Duodenal mucosa (tissue), 2 donors: ENCODE data around the gene OR1M1.

Experiments
- H3K27ac ChIP-seq: one replicate; pipeline ENCODE4 v1.7.0; 2013; ENCODE audit warnings: low read depth, low read length
- H3K27me3 ChIP-seq, 2 donors: one replicate each; pipeline ENCODE4 v1.7.0; 2013; ENCODE audit warnings: low read length in 2 of 2, control low read depth in 1 of 2; ENCODE audit not compliant: insufficient read depth in 2 of 2, control insufficient read depth in 1 of 2
- H3K36me3 ChIP-seq, 2 donors: one replicate each; pipeline ENCODE4 v1.7.0; 2013; ENCODE audit warnings: low read length in 2 of 2, control low read depth in 1 of 2; ENCODE audit not compliant: insufficient read depth in 2 of 2, control insufficient read depth in 1 of 2
- H3K4me1 ChIP-seq, 2 donors: one replicate each; pipeline ENCODE4 v1.7.0; 2013; ENCODE audit warnings: low read length in 2 of 2, control low read depth in 1 of 2; ENCODE audit not compliant: insufficient read depth in 2 of 2, control insufficient read depth in 1 of 2
- H3K4me3 ChIP-seq, 2 donors: one replicate each; pipeline ENCODE4 v1.7.0; 2013; ENCODE audit warnings: low read length in 2 of 2, low read depth in 1 of 2
- H3K9ac ChIP-seq, 2 donors: one replicate each; pipeline ENCODE4 v1.7.0; 2013; ENCODE audit warnings: low read length in 2 of 2, low read depth in 1 of 2
- H3K9me3 ChIP-seq, 2 donors: one replicate each; pipeline ENCODE4 v1.7.0; 2013; ENCODE audit warnings: low read length in 2 of 2, control low read depth in 1 of 2; ENCODE audit not compliant: control insufficient read depth in 1 of 2

OR1M1 gene

DNA sequence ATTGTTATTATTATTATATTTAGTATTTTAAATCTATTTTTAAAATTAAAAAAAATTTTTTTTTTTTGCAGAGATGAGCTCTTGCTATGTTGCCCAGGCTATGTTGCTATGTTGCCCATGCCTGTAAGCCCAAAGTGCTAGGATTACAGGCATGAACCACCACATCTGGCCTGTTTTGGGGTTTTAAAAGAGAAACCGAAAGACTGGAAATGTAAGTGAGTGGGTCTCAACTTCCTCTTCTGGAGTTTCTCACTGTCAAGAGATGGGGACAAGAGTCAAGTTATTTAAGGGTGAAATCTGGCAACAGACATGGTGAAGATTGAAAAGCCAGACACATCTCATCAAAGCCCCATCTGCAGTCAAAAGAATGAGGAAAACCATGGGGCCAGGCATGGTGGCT is 44.1 kb downstream of the OR1M1 start:
- no peaks in the 10 kb centered on the region for H3K9me3 ChIP-seq
- no peak overlapping the region for H3K9ac ChIP-seq
- no peak overlapping the region for H3K4me3 ChIP-seq
- H3K27ac ChIP-seq = no peak overlapping the region
- no peaks in the 10 kb centered on the region for H3K27me3 ChIP-seq
- H3K36me3 ChIP-seq = no peaks in the 10 kb centered on the region
- no peaks in the 10 kb centered on the region for H3K4me1 ChIP-seq

DNA sequence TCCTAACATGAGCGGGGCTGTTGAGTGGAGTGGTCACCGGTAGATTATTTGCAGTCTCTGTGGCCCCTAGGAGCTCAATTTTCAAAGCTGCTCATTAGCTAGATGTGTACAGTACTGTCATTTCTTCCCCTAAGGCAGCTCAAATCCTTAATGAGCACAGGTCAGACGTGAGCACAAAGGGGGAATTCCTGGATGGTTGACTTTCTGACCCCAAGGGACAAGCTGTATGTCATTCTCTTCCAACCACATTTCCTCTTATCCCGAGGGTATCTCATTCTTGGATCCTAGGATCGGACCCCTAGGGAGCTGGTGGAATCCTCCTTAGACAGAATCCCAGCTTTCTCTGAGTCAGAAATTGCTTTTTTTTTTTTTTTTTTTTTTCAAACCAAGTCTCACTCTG is 45.6 kb downstream of the OR1M1 start:
- Histone ChIP-seq H3K9me3 (no peaks in the 10 kb centered on the region), H3K4me1 (no peaks in the 10 kb centered on the region), H3K9ac (no peak overlapping the region), H3K36me3 (no peaks in the 10 kb centered on the region), H3K27me3 (no peaks in the 10 kb centered on the region), H3K4me3 (no peak overlapping the region), H3K27ac (no peak overlapping the region)

DNA sequence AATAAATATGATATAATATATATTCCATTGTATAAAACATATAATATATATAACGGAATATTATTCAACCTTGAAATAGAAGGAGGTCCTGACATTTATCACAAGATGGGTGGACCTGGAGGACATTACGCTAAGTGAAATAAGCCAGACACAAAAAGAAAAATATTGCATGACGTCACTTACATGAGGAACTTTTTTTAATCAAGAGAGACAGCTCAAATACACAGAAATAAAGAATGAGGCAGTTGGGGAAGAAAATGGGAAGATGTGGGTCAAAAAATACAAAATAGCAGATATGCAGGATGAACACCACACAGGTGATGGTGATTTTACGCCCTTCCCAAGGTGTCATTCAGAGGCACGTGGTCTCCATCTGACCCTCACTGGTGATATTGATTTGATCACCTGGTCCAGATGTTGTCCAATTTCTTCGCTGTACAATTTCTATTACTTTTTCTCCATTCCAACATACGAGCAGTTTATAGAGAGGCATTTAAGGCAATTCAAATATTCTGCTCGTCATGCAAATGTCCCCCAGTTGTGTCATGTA is 52.8 kb downstream of the OR1M1 start:
- H3K9ac ChIP-seq = peak overlapping the region; percentile 89 to 95
- H3K4me3 ChIP-seq = peak overlapping the region; percentile 98
- peaks cover 7 to 10% of the 10 kb centered on the region in 2 donors for H3K4me1 ChIP-seq
- H3K9me3 ChIP-seq = peaks cover 3 to 5% of the 10 kb centered on the region in 2 donors
- H3K27ac ChIP-seq = no peak overlapping the region
- H3K36me3 ChIP-seq = peaks cover 0 to 3% of the 10 kb centered on the region in 2 donors
- H3K27me3 ChIP-seq = no peaks in the 10 kb centered on the region

DNA sequence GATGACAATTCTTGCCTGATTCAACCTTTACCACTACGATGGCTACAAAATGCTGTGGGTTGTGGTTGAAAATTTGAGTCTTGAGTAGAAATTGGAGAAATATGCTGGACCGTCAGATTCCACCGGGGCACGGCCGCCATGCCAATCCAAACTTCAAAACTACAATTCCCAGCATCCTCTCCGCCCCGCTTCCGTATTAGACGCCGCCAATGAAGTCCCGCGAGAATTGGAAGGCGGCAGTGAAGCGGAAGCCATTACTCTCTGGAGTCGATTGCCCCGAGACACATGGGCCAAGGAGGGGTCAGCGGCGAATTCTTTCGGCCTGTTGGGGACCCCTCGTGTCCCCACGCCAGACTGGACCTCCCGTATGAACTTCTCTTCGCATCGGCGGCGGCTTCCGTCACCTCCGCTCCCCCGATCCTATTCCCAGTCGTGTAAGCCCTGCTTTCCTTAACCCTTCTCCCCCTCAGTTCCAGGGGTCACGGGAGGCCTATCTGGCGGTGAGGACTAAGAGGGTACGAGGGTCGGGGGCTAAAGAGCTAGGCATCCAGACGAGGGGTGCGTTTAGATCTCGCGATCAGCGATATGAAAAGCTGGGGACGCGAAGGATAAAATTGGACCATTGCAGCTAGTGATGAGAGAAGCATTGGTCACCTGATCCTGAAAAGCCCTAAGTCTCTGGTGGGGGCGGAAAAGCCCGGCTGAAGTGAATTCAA is 53.5 kb downstream of the OR1M1 start, which contains the start of gene ZNF317:
ZNF317 (plus strand) TSS at position 239 of the 716 bp plus-strand sequence. CDS start 15,620 bp downstream, outside the sequence.
- peaks cover 7 to 10% of the 10 kb centered on the region in 2 donors for H3K4me1 ChIP-seq
- peak within 1 kb of the TSS; percentile 55 for H3K27ac ChIP-seq
- peaks cover 9 to 11% of the 10 kb centered on the region in 2 donors for H3K9me3 ChIP-seq
- H3K4me3 ChIP-seq = peak within 1 kb of the TSS; percentile 98
- H3K27me3 ChIP-seq = no peaks in the 10 kb centered on the region
- peak within 1 kb of the TSS; percentile 89 to 95 for H3K9ac ChIP-seq
- H3K36me3 ChIP-seq = peaks cover 0 to 8% of the 10 kb centered on the region in 2 donors

DNA sequence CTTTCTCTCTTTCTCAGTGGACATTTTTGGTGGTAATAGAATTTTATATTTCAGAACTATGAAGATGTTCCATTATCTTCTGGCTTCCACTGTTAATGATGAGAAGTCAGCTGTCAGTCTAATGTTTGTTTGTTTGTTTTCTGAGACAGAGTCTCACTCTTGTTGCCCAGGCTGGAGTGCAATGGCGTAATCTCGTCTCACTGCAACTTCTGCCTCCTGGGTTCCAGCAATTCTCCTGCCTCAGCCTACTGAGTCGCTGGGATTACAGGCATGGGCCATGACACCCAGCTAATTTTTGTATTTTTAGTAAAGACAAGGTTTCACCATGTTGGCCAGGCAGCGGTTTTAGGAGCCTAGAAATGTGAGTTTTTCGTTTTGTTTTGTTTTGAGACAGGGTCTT is 58.1 kb downstream of the OR1M1 start:
- Histone ChIP-seq H3K9ac (no peak overlapping the region), H3K9me3 (peaks cover 19 to 20% of the 10 kb centered on the region in 2 donors), H3K36me3 (peaks cover 5 to 28% of the 10 kb centered on the region in 2 donors), H3K4me1 (peaks cover 6 to 7% of the 10 kb centered on the region in 2 donors), H3K4me3 (no peak overlapping the region), H3K27me3 (no peaks in the 10 kb centered on the region), H3K27ac (no peak overlapping the region)
